GM12878 (cell line): ENCODE results near the gene CLDN9. TPM values are rescaled to one million over a fixed set of nuclear protein-coding genes. Genes with fewer than 3 reads are reported as not detected.

Experiments
- ATAC-seq: fragments of 200-7000 bp; cut with Tn5 transposase; 3 replicates; pipeline ENCODE4 v1.9.1; 2020; ENCODE audit warnings: mild to moderate bottlenecking, moderate library complexity
- BruUV-seq: library from RNA; stranded (reverse); fragments of 400-500 nt; replicated peaks from 2 replicates; lab custom pipeline; 2021; lab: Mats Ljungman, UMichigan
- CTCF ChIA-PET: fragments of 300-600 bp; sonication (Branson Sonifier 250); formaldehyde crosslinking; extraction: SDS; loops from one replicate; lab custom pipeline; 2021; ENCODE audit warnings: inconsistent platforms; lab: Yijun Ruan, JAX
- POLR2A ChIA-PET: fragments of 350-600 bp; formaldehyde crosslinking; extraction: SDS; loops from one replicate; lab custom pipeline; 2021; ENCODE audit warnings: inconsistent platforms; lab: Charles Lee
- RAD21 ChIA-PET: fragments of 300-600 bp; sonication (Branson Sonifier 250); formaldehyde crosslinking; loops from one replicate; lab custom pipeline; 2023; ENCODE audit warnings: antibody characterized with exemption; ENCODE audit not compliant: unreplicated experiment; lab: Charles Lee
- SMC1A ChIA-PET: fragments of 300-600 bp; sonication (Branson Sonifier 250); formaldehyde crosslinking; loops from one replicate; lab custom pipeline; 2023; ENCODE audit not compliant: unreplicated experiment, uncharacterized antibody; lab: Charles Lee
- DNase-seq: peaks from one replicate; pipeline ENCODE4 v3.0.0-alpha.2; 2011; ENCODE audit warnings: low read depth, low spot score
- FAIRE-seq: peaks from 3 replicates; lab custom pipeline; 2011; peaks lifted over from hg19 to GRCh38; lab: Jason Lieb, UNC
- H2AFZ ChIP-seq: 2 replicates; pipeline ENCODE4 v1.6.0; 2011; ENCODE audit warnings: low read depth, low read length, control low read depth; ENCODE audit not compliant: control insufficient read depth
- H3K27ac ChIP-seq: 2 replicates; pipeline ENCODE4 v1.5.1; 2011; ENCODE audit warnings: control low read depth; ENCODE audit not compliant: control insufficient read depth, insufficient read depth
- H3K27me3 ChIP-seq, 2 experiments: replicated peaks in 1 of 2; 2 replicates each; pipeline versions ENCODE4 v1.6.0 to v1.6.1; 2011; ENCODE audit warnings: low read length in 1 of 2; ENCODE audit not compliant: control insufficient read depth in 2 of 2, insufficient read depth in 2 of 2
- H3K36me3 ChIP-seq, 2 experiments: 2 replicates each; pipeline ENCODE4 v1.5.1; 2011; ENCODE audit warnings: low read length in 1 of 2; ENCODE audit not compliant: control insufficient read depth in 2 of 2, insufficient read depth in 2 of 2
- H3K4me1 ChIP-seq: 2 replicates; pipeline ENCODE4 v1.6.1; 2011; ENCODE audit warnings: mild to moderate bottlenecking, low read length, moderate library complexity, mixed read lengths; ENCODE audit not compliant: control insufficient read depth, insufficient read depth
- H3K4me2 ChIP-seq: 2 replicates; pipeline ENCODE4 v1.6.0; 2011; ENCODE audit warnings: control low read depth; ENCODE audit not compliant: control insufficient read depth, insufficient read depth
- H3K4me3 ChIP-seq: fragments of 200-600 bp; sonication (generic); 2 replicates; pipeline ENCODE4 v1.5.1; 2016
- H3K79me2 ChIP-seq: 2 replicates; pipeline ENCODE4 v1.6.0; 2011; ENCODE audit warnings: low read length; ENCODE audit not compliant: control insufficient read depth, insufficient read depth
- H3K9ac ChIP-seq: 2 replicates; pipeline ENCODE4 v1.8.0; 2011; ENCODE audit warnings: low read length, control low read depth, mixed read lengths; ENCODE audit not compliant: control insufficient read depth, insufficient read depth
- H3K9me3 ChIP-seq: replicated peaks from 3 replicates; pipeline ENCODE4 v1.5.1; 2011; ENCODE audit warnings: mild to moderate bottlenecking, low read length; ENCODE audit not compliant: control insufficient read depth, insufficient read depth
- H4K20me1 ChIP-seq: 2 replicates; pipeline ENCODE4 v1.6.0; 2011; ENCODE audit not compliant: control insufficient read depth, insufficient read depth
- CTCF ChIP-seq, 3 experiments: IDR thresholded peaks in 2 of 3; conservative IDR thresholded peaks in 1 of 3; 2 replicates each; pipeline ENCODE4 v1.5.1; 2011; ENCODE audit warnings: low read depth in 3 of 3, low read length in 3 of 3, mild to moderate bottlenecking in 3 of 3, control low read depth in 2 of 3, moderate library complexity in 2 of 3, inconsistent platforms in 1 of 3, mixed read lengths in 1 of 3; ENCODE audit not compliant: control insufficient read depth in 2 of 3, insufficient read depth in 1 of 3; ENCODE audit errors: extremely low read depth in 1 of 3
- EED ChIP-seq: sonication (generic); IDR thresholded peaks from 2 replicates; pipeline ENCODE4 v1.6.1; 2016; ENCODE audit warnings: antibody characterized with exemption, low read depth
- FOS ChIP-seq: IDR thresholded peaks from 3 replicates; pipeline ENCODE4 v1.6.1; 2011; ENCODE audit warnings: borderline replicate concordance; ENCODE audit not compliant: insufficient read length; ENCODE audit errors: extremely low read depth
- IRF3 ChIP-seq: fragments of 450-650 bp; IDR thresholded peaks from 2 replicates; pipeline ENCODE4 v1.6.1; 2014; ENCODE audit warnings: mild to moderate bottlenecking
- JUNB ChIP-seq: IDR thresholded peaks from 2 replicates; pipeline ENCODE4 v1.6.1; 2016; ENCODE audit warnings: antibody characterized with exemption, mild to moderate bottlenecking
- MLLT1 ChIP-seq: fragments of 450-650 bp; IDR thresholded peaks from 2 replicates; pipeline ENCODE4 v1.6.1; 2016; ENCODE audit warnings: mild to moderate bottlenecking
- NFYB ChIP-seq: IDR thresholded peaks from 2 replicates; pipeline ENCODE4 v1.6.1; 2011; ENCODE audit warnings: low read depth, mild to moderate bottlenecking, low read length, improper control_type of control experiment, moderate library complexity; ENCODE audit not compliant: insufficient read depth
- RBBP5 ChIP-seq: fragments of 200-600 bp; sonication (generic); conservative IDR thresholded peaks from 2 replicates; pipeline ENCODE4 v1.6.1; 2016
- RELA ChIP-seq: fragments of 450-650 bp; IDR thresholded peaks from 2 replicates; pipeline ENCODE4 v1.8.0; 2014; ENCODE audit warnings: borderline replicate concordance; ENCODE audit not compliant: partially characterized antibody
- WGBS: methylation state at CpG from one replicate; pipeline ENCODE4 v1.1.6; 2016; ENCODE audit warnings: low lambda C conversion rate; ENCODE audit not compliant: insufficient replicate concordance, insufficient coverage; ENCODE audit errors: missing lambda C conversion rate; 5-methylcytosine and 5-hydroxymethylcytosine counted together
- in situ Hi-C: fragments of 300-500 bp; cut with MboI; formaldehyde crosslinking; loops from 9 replicates; pipeline ENCODE4 v1.14.3; 2018; ENCODE audit warnings: mixed read lengths
- intact Hi-C: fragments of 100-400 bp; cut with micrococcal nuclease; formaldehyde crosslinking; loops from one replicate; pipeline ENCODE4 v1.14.2; 2022; ENCODE audit not compliant: unreplicated experiment
- polyA plus RNA-seq, 11 experiments: library from polyadenylated mRNA; depleted of rRNA in 4 of 11; unstranded in 6 of 11; stranded (reverse) in 5 of 11; fragments of >200 nt; fragmentation: Nextera tagmentation in 4 of 11; fragmentation: Illumina TruSeq in 1 of 11; extraction: Ambion mirVana in 4 of 11; extraction: Trizol in 1 of 11; gene quantifications; 1 replicate in 1 of 11; 2 replicates in 10 of 11; pipeline versions ENCODE4 v1.2.1 to v1.2.3, GENCODE V29; 2011 to 2016; ENCODE audit warnings: inconsistent platforms in 2 of 11, missing spikeins in 2 of 11, low read depth in 1 of 11
- total RNA-seq, 4 experiments: library from RNA; depleted of rRNA in 3 of 4; stranded (reverse); fragments of >200 nt in 3 of 4; fragmentation: Illumina TruSeq in 1 of 4; extraction: Trizol in 1 of 4; gene quantifications; 2 replicates each; pipeline versions ENCODE4 v1.2.1 to v1.2.3, GENCODE V29; 2013 to 2021
- TF ChIP-seq, protein P1 (sequence below): IDR thresholded peaks from 2 replicates; pipeline ENCODE4 v1.6.1; 2012; ENCODE audit warnings: low read depth, low read length, improper control_type of control experiment
- TF ChIP-seq, protein P2 (sequence below): fragments of 450-650 bp; IDR thresholded peaks from 2 replicates; pipeline ENCODE4 v1.6.1; 2017; ENCODE audit warnings: mild to moderate bottlenecking

The CLDN9 gene
- total and polyA plus RNA-seq, 10 of the 15 experiments (the other 5 are each of a cell fraction or from before 2014, with no cell fraction given) = not detected

DNA sequence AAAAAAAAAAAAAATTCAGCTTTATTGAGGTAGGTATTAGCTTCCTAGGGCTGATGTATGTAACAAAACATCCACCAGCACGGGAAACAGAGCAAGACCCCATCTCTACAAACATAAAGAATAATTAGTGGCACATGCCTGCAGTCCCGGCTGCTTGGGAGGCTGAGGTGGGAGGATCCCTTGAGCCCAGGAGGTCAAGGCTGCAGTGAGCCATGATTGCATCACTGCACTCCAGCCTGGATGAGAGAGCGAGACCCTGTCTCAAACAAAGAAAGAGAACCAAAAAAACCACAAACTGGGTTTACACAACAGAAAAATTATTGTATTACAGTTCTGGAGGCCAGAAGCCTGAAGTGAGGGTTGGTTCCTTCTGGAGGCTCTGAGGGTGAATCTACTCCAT, 29.7 kb downstream of the CLDN9 start:
- DNase-seq = no peak
- no peak for TF ChIP-seq CTCF (IDR thresholded peaks at IDR 0.05 in 2 of 3, conservative IDR thresholded peaks at IDR 0.05 in 1 of 3; ENCODE audit: control insufficient read depth in 2 of 3, extremely low read depth in 1 of 3, insufficient read depth in 1 of 3, low read depth in 3 of 3, low read length in 3 of 3)
- no peak for TF ChIP-seq RELA
- TF ChIP-seq FOS = no peak
- TF ChIP-seq, protein P1, sequence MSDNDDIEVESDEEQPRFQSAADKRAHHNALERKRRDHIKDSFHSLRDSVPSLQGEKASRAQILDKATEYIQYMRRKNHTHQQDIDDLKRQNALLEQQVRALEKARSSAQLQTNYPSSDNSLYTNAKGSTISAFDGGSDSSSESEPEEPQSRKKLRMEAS = no peak
- TF ChIP-seq NFYB = no peak
- TF ChIP-seq RBBP5 = no peak
- no peak for TF ChIP-seq IRF3
- TF ChIP-seq EED = no peak
- no peak for TF ChIP-seq JUNB
- TF ChIP-seq MLLT1 = no peak
- TF ChIP-seq, protein P2, sequence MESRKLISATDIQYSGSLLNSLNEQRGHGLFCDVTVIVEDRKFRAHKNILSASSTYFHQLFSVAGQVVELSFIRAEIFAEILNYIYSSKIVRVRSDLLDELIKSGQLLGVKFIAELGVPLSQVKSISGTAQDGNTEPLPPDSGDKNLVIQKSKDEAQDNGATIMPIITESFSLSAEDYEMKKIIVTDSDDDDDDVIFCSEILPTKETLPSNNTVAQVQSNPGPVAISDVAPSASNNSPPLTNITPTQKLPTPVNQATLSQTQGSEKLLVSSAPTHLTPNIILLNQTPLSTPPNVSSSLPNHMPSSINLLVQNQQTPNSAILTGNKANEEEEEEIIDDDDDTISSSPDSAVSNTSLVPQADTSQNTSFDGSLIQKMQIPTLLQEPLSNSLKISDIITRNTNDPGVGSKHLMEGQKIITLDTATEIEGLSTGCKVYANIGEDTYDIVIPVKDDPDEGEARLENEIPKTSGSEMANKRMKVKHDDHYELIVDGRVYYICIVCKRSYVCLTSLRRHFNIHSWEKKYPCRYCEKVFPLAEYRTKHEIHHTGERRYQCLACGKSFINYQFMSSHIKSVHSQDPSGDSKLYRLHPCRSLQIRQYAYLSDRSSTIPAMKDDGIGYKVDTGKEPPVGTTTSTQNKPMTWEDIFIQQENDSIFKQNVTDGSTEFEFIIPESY = no peak
- POLR2A ChIA-PET = interaction anchor here (0.8 to 1.1 kb wide), 3 partner anchors 11 to 77 kb away, joined by 4 to 9 read pairs (median 5); no protein-coding TSS in a partner anchor
- RAD21 ChIA-PET = interaction anchor here (0.7 to 1.9 kb wide), 3 partner anchors 11 to 39 kb away, joined by 3 to 7 read pairs (median 3); no protein-coding TSS in a partner anchor
- H2AFZ ChIP-seq = no peak overlapping the region
- H3K79me2 ChIP-seq = no peaks in the 10 kb centered on the region
- SMC1A ChIA-PET = interaction anchor here (0.7 to 1.1 kb wide), 2 partner anchors 14 to 1724 kb away, joined by 3 to 4 read pairs; partner anchors contain the start of gene ZNF500
- no peaks in the 10 kb centered on the region for H3K9me3 ChIP-seq
- BruUV-seq = no TSS peak
- no peak overlapping the region for H3K9ac ChIP-seq
- peaks cover 0 to 6% of the 10 kb centered on the region in 2 experiments; a peak in 3 of 4 replicates for H3K27me3 ChIP-seq
- no peaks in the 10 kb centered on the region for H4K20me1 ChIP-seq
- WGBS = 22% methylated on average over 3 of the region's 3 CpGs
- peaks cover 2% of the 10 kb centered on the region; the same call in 1 of the 2 replicates for H3K4me1 ChIP-seq
- intact Hi-C loops (no loop called here), in situ Hi-C loops (no loop called here)
- no peak overlapping the region for H3K4me2 ChIP-seq
- CTCF ChIA-PET = interaction anchor here (1.0 to 9.0 kb wide), 5 partner anchors 8 to 88 kb away, joined by 3 to 76 read pairs (median 3); partner anchors contain the start of genes HCFC1R1 and THOC6
- ATAC-seq = no peak
- no peak overlapping the region for H3K27ac ChIP-seq
- H3K4me3 ChIP-seq = no peak overlapping the region
- FAIRE-seq = no peak
- H3K36me3 ChIP-seq = no peaks in the 10 kb centered on the region
